C4-2B (cell line): Measurements from ENCODE around the gene OR1Q1.

Experiments used
- CTCF ChIP-seq: fragments of 450-650 bp; conservative IDR thresholded peaks from 2 replicates; pipeline ENCODE4 v1.5.1; 2017; ENCODE audit warnings: mild to moderate bottlenecking
- ZFX ChIP-seq: fragments of 450-650 bp; IDR thresholded peaks from 2 replicates; pipeline ENCODE4 v1.6.1; 2017

GRCh38 chr9:122609804-122610203 lies 4.7 kb upstream of the OR1Q1 start:
- TF ChIP-seq CTCF (no peak), ZFX (no peak)
